OCI-LY7 (cell line): Measurements from ENCODE around the gene COQ8A.

ENCODE experiments used
- CTCF ChIP-seq: fragments of 200-600 bp; sonication (generic); conservative IDR thresholded peaks from 2 replicates; pipeline ENCODE4 v1.5.1; 2014; ENCODE audit warnings: mild to moderate bottlenecking, antibody characterized with exemption, low read length, moderate library complexity, mixed read lengths
- EZH2phosphoT487 ChIP-seq: fragments of 200-600 bp; sonication (generic); IDR thresholded peaks from 2 replicates; pipeline ENCODE4 v1.6.1; 2018; ENCODE audit warnings: low read depth, borderline replicate concordance, mild to moderate bottlenecking, mixed run types, antibody characterized with exemption, low read length, moderate library complexity, mixed read lengths

DNA sequence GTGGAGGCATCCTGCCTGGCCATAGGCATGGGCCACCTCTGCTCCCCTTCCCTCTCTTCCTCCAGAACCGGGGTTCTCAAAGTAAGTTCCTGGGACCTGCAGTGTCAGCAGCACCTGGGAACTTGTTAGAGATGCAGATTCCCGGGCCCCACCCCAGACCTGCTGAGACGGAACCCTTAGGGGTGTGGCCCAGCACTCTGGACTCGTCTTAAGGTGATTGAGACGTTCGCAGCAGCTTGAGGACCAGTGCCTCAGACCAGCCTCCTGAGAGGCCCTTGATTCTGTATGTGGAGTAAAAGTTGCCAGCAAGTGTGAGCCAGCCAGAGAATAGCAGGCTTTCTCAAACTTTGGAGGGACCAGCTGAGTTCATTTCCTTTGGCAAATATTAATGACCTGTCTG is 14.2 kb downstream of the COQ8A start:
- TF ChIP-seq CTCF (no peak), EZH2phosphoT487 (no peak)
